CD4-positive, alpha-beta T cell treated with Interleukin-17A for 1 hour (primary cell): ENCODE measurements around the gene RIN3.

ENCODE experiments used
- DNase-seq: peaks from one replicate; pipeline ENCODE4 v3.0.0-alpha.2; 2020

The RIN3 gene

GRCh38 chr14:92601131-92601710 lies 87.6 kb downstream of the RIN3 start:
- DNase-seq: no peak

DNA sequence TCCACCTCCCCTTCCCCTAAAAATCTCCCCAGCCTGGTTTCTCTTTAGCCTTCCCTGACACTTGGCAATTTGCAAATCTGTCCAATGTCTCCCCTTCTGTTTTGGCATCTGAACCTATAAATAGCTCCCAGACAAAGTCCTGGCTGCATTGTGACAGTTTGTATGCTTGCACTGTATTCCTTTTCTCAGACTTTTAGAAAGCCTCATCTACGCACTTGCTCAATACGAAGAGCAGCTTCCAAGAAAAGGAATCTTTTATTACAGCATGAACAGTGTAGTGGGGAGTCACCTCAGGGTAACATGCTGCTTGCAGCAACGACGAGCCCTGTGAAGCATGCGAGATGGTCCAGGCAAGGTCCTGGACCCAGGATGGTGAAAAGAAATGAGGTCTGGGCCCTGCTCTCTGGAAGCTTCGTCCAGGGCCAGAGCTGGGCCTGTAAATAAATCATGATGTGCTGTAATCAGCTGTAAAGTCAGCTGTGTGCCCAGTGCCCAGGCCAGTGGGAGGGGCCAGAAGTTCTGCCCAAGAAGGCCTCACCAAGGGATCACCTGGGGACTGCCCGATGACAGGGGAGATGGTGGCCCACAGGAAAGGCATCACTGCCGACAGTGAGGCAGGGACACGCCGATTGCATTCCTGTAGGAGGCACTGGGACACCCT lies 88.3 kb downstream of the RIN3 start:
- DNase-seq: no peak

DNA sequence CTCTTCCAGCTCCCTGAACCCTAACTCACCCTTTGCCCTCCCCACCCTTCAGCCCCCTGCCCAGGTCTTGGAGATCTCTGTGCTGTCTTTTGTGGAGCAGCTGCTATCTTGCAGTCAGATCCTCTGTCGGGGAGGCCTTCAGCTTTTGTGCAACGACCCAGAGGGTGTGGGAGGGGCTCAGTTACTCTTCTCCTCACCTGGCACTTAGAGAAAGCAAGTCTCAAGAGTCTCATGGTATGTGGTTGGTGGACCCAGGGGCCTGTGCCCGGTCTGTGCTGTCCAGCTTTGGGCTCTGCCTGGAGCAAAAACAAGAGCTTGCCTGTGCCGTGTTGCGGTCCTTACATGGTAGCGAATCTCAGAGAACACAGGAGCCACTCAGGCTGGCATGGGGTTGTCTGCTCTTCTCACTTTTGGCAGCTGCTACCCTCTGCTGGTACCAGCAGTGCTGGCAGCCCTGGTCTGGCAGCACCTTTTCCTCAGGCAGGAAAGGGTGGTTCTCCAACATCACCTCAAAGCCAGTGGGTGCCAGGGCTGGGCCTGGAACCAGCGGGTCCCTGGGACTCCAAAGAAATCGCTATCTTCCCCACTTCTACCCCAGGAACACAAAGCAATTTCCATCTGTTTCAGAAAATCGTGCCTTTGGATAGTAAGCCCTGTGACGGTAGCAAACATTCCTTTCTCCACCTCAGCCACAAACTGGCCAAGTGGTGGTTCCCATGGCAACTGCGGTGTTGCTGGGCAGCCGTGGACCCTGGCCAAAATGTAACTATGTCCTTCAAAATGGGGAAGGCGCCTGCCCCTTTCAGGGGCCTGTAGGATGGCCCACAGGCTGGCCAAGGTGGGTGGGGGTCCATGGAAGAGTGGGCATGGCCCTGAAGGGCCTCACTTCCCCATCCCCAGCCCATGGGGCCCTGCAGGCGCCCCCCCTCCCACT lies 90.0 kb downstream of the RIN3 start:
- peak; percentile 69 for DNase-seq

DNA sequence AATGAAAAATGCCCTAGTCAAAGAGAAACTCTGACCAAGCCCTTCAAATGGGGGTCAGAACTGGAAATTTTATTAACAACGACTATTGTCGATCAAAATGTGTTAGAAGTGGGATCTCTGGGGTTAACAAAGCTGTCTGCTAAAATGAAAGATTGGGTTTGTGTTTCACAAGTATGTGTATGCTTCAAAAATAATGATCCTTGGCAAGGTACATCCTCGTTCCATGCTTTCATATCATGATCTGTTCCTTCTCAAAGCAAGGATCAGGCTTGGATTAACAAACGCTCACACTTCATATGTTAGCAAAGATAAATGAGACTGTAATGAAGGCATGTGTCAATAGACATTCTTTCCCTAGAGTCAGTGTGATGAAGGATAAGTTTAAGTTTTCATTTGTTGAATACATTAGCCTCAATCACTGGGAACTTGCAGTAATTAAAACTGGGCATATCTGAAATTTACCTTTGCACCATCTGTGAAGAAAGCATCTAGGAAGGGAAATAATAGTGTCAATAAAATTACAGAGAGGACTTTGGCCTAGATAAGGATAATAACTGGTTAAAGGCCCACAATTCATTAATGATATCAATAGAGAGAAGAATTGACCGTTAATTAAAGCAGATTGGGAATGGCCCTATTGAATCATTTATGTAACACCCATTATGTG lies 91.8 kb downstream of the RIN3 start:
- DNase-seq: no peak

DNA sequence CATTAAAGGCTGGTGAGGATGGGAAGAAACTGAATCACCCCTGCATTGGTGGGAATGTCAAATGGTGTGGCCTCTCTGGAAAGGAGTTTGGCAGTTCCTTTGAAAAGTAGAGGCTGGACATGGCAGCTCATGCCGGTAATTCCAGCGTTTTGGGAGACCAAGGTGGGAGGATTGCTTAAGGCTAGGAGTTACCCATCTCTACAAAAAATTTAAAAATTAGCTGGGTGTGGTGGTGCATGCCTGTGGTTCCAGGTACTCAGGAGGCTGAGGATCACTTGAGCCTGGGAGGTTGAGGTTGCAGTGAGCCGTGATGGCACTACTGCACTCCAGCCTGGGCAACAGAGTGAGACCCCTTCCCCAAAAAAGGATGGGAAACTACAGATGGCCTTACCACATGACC lies 93.7 kb downstream of the RIN3 start:
- no peak for DNase-seq

- DNase-seq: no peak
Observed at GRCh38 chr14:92607702-92608429, 94.3 kb downstream of the RIN3 start.

- DNase-seq: no peak
Observed at GRCh38 chr14:92609955-92610354, 96.4 kb downstream of the RIN3 start.

- no peak for DNase-seq
Observed at GRCh38 chr14:92610849-92611271, 97.3 kb downstream of the RIN3 start.

GRCh38 chr14:92613008-92613658 lies 99.6 kb downstream of the RIN3 start:
- DNase-seq: peak; percentile 69

DNA sequence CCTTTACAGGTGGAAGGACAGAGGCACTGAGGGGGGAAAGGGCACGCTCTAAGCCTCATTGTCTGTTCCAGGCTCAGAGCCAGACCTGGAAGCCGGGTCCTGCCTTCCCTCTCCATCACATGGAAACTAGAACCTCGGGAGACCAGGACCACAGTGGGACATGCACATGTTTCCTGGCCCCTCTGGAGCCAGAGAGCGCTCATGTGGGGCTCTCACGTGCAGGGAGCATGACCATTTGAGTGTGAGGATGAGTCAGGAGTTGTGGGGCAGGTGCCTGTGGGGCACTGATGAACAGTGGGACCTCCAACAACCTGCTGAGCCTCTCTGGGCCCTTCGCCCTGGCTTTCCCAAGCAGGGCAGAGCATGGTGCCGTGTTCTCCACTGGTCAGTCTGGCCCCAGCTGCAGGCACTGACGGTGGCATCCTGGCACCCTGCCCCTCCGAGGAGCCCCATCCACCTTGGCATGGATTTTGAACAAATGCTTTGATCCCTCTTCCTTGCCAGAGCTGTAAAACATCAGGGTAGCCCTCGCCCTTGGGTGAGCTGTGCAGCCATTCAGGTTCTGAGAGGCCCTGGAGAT lies 100.2 kb downstream of the RIN3 start:
- no peak for DNase-seq

DNA sequence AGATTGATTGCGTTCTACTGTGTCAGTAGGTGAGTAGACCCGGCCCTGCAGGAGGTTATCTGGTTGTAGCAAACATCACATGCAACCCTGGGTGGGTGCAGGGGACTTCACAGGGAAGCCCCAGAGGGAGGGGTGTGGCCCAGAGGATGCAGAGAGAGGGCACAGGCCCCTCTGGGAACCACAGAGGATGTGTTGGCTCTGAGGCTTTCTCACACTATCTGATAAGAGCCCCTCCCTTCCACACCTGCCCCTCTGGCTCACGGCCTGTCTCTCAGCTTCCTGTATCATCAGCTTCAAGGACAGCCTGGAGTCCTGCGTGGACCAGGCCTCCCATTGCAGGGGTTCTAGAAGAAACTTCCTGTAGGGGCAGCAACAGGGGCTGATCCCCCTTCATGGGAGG lies 101.9 kb downstream of the RIN3 start:
- DNase-seq: peak; percentile 88

GRCh38 chr14:92616178-92616577 lies 102.6 kb downstream of the RIN3 start:
- DNase-seq: no peak

DNA sequence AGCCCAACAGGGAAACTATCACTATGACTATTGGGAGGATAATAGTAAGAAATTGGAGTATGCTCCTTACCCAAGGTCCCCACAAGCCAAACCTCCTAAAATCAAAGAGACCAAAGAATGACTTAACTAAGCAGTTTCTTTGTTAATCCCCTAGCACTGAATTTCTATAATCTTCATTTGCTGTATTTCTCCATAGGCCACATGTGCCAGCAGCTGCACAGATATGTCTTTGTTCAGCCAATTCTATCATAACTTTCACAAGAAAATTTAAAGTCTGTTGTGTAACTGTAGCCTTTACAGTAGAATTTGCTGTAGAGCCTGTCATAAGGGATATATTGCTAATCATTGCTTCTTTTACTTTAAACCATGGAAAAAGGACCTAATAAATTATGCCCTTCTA lies 104.0 kb downstream of the RIN3 start:
- no peak for DNase-seq

- DNase-seq: no peak
Observed at GRCh38 chr14:92619671-92620456, 106.3 kb downstream of the RIN3 start.

DNA sequence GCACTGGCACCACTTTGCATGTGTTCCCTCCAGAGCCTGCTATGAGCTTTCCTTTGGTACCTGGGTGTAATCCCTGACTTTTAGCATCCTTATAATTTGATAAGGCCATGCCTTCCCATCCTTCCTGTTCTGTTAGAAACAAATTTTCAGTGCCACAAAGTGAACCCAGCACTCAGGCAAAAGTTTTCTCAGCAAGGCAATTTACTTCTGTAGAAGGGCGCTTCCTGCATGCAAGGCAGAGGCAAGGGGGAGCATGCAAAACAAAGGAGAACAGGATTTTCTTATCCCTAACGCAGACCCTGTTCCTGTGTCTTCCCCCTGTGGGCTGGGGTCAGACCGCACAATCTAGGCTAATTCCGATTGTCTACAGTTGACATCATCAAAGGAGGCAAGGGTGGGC lies 108.7 kb downstream of the RIN3 start:
- DNase-seq: no peak

DNA sequence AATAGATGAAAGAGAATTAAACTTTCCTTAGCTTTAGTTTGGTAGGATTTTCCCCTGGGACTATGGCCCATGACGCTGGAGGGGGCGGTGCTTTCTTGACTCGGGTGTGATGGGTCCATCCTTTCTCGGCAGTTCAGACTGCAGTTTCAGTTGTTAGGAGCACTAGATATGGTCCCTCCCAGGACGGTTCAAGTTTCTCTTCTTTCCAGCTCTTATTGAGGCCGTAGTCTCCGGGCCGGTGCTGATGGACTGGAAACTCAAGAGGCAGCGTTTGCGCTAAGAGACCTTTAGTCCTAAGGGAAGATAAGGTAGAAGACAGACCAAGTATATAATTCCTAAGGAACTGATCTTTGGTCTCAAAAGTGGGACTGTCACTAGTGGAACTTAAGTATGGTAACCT lies 111.2 kb downstream of the RIN3 start:
- no peak for DNase-seq

DNA sequence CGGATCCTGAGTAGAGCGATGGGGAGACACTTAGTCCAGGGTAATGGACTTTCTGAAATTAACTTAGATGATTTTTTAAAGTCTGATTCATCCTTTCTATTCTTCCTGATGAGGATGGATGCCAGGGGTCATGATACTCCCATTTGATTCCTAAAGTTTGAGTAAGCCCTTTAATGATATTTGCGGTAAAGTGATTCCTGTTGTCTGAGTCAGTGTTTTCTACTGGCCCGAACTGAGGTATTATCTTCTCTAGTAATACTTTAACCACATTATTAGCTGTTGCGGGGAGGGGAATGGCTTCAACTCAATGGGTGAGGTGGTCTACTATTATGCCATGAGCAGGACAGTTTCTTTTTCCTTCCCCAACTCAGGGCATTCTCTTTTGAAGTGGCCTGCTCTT lies 111.6 kb downstream of the RIN3 start:
- no peak for DNase-seq

GRCh38 chr14:92626041-92626440 lies 112.5 kb downstream of the RIN3 start:
- DNase-seq: no peak

GRCh38 chr14:92627707-92628215 lies 114.2 kb downstream of the RIN3 start:
- no peak for DNase-seq

GRCh38 chr14:92628636-92629035 lies 115.1 kb downstream of the RIN3 start:
- DNase-seq: no peak

GRCh38 chr14:92630367-92630766 lies 116.8 kb downstream of the RIN3 start:
- DNase-seq: no peak
